ENCODE results near the gene KLHL12.
"Not testable (repeated sequence)": the region's sequence is repeated elsewhere in the genome, so short reads cannot be mapped to it uniquely, and the experiment has no call there.

KLHL12 gene

GRCh38 chr1:202957733-202958543 lies 30.9 kb upstream of the KLHL12 start, which contains the start of gene ADIPOR1:
ADIPOR1 (minus strand) TSS chr1:202958312; CDS start chr1:202951070, 7,242 bp downstream.
- peaks cover 32% of the 10 kb centered on the region for H3K4me1 Mint-ChIP-seq
- no peaks in the 10 kb centered on the region for H3K9me3 Mint-ChIP-seq

GRCh38 chr1:202956969-202957368 lies 29.9 kb upstream of the KLHL12 start:
- peaks cover 11% of the 10 kb centered on the region for H3K36me3 Mint-ChIP-seq
- no peaks in the 10 kb centered on the region for H3K27me3 Mint-ChIP-seq
- H3K27ac Mint-ChIP-seq: peak overlapping the region; percentile 68
- no peaks in the 10 kb centered on the region for H3K9me3 Mint-ChIP-seq
- peak overlapping the region; percentile 82 for H3K4me3 Mint-ChIP-seq
- no peak for ATAC-seq
- H3K4me1 Mint-ChIP-seq: peaks cover 38% of the 10 kb centered on the region

More at GRCh38 chr1:202957733-202958543, 30.9 kb upstream of the KLHL12 start, which contains the start of gene ADIPOR1:
- Mint-ChIP-seq H3K27me3 (no peaks in the 10 kb centered on the region), H3K36me3 (peaks cover 21% of the 10 kb centered on the region), H3K4me3 (peak within 1 kb of the TSS; percentile 82), H3K27ac (peak within 1 kb of the TSS; percentile 68)
- ATAC-seq: peak; percentile 100

- no peak overlapping the region for H3K27ac Mint-ChIP-seq
These were observed 27.2 kb upstream of the KLHL12 start for GRCh38 chr1:202954057-202954745.

GRCh38 chr1:202953392-202953791 lies 26.4 kb upstream of the KLHL12 start:
- Mint-ChIP-seq H3K36me3 (peaks cover 14% of the 10 kb centered on the region), H3K4me3 (no peak overlapping the region), H3K27ac (no peak overlapping the region), H3K4me1 (peaks cover 38% of the 10 kb centered on the region), H3K9me3 (no peaks in the 10 kb centered on the region), H3K27me3 (no peaks in the 10 kb centered on the region)
- no peak for ATAC-seq

More at GRCh38 chr1:202954057-202954745, 27.2 kb upstream of the KLHL12 start:
- Mint-ChIP-seq H3K27me3 (no peaks in the 10 kb centered on the region), H3K4me1 (peaks cover 43% of the 10 kb centered on the region), H3K9me3 (no peaks in the 10 kb centered on the region), H3K36me3 (peaks cover 11% of the 10 kb centered on the region), H3K4me3 (no peak overlapping the region)
- ATAC-seq: no peak

GRCh38 chr1:202952818-202953217 lies 25.8 kb upstream of the KLHL12 start:
- Mint-ChIP-seq H3K4me3 (no peak overlapping the region), H3K4me1 (peaks cover 36% of the 10 kb centered on the region), H3K36me3 (peaks cover 20% of the 10 kb centered on the region), H3K9me3 (no peaks in the 10 kb centered on the region), H3K27ac (no peak overlapping the region), H3K27me3 (no peaks in the 10 kb centered on the region)
- ATAC-seq: no peak

- Mint-ChIP-seq H3K4me1 (peaks cover 33% of the 10 kb centered on the region), H3K9me3 (no peaks in the 10 kb centered on the region), H3K36me3 (peaks cover 24% of the 10 kb centered on the region), H3K4me3 (no peak overlapping the region), H3K27ac (no peak overlapping the region), H3K27me3 (no peaks in the 10 kb centered on the region)
- ATAC-seq: no peak
These were observed 25.1 kb upstream of the KLHL12 start for GRCh38 chr1:202952099-202952498.

- Mint-ChIP-seq H3K36me3 (peaks cover 29% of the 10 kb centered on the region), H3K4me3 (no peak overlapping the region), H3K9me3 (no peaks in the 10 kb centered on the region), H3K27me3 (no peaks in the 10 kb centered on the region), H3K27ac (no peak overlapping the region), H3K4me1 (peaks cover 28% of the 10 kb centered on the region)
- no peak for ATAC-seq
These were observed 24.4 kb upstream of the KLHL12 start for GRCh38 chr1:202951437-202951836.

GRCh38 chr1:202945483-202945882 lies 18.4 kb upstream of the KLHL12 start:
- Mint-ChIP-seq H3K4me1 (no peaks in the 10 kb centered on the region), H3K4me3 (no peak overlapping the region), H3K36me3 (peaks cover 76% of the 10 kb centered on the region), H3K27ac (no peak overlapping the region), H3K27me3 (no peaks in the 10 kb centered on the region), H3K9me3 (no peaks in the 10 kb centered on the region)
- no peak for ATAC-seq

GRCh38 chr1:202944438-202944921 lies 17.4 kb upstream of the KLHL12 start:
- no peaks in the 10 kb centered on the region for H3K4me1 Mint-ChIP-seq
- H3K4me3 Mint-ChIP-seq: no peak overlapping the region
- no peaks in the 10 kb centered on the region for H3K27me3 Mint-ChIP-seq
- no peaks in the 10 kb centered on the region for H3K9me3 Mint-ChIP-seq
- ATAC-seq: no peak
- no peak overlapping the region for H3K27ac Mint-ChIP-seq
- H3K36me3 Mint-ChIP-seq: peaks cover 71% of the 10 kb centered on the region

GRCh38 chr1:202942426-202942825 lies 15.4 kb upstream of the KLHL12 start:
- H3K9me3 Mint-ChIP-seq: no peaks in the 10 kb centered on the region
- peaks cover 58% of the 10 kb centered on the region for H3K36me3 Mint-ChIP-seq
- H3K4me1 Mint-ChIP-seq: no peaks in the 10 kb centered on the region
- ATAC-seq: no peak
- no peak overlapping the region for H3K27ac Mint-ChIP-seq
- no peaks in the 10 kb centered on the region for H3K27me3 Mint-ChIP-seq
- H3K4me3 Mint-ChIP-seq: no peak overlapping the region

- H3K4me3 Mint-ChIP-seq: no peak overlapping the region
- H3K9me3 Mint-ChIP-seq: no peaks in the 10 kb centered on the region
- no peaks in the 10 kb centered on the region for H3K27me3 Mint-ChIP-seq
- no peak overlapping the region for H3K27ac Mint-ChIP-seq
- ATAC-seq: no peak
- peaks cover 51% of the 10 kb centered on the region for H3K36me3 Mint-ChIP-seq
- no peaks in the 10 kb centered on the region for H3K4me1 Mint-ChIP-seq
These were observed 14.3 kb upstream of the KLHL12 start for GRCh38 chr1:202941372-202941771.

- Mint-ChIP-seq H3K4me1 (no peaks in the 10 kb centered on the region), H3K9me3 (no peaks in the 10 kb centered on the region), H3K27me3 (no peaks in the 10 kb centered on the region), H3K4me3 (no peak overlapping the region), H3K27ac (no peak overlapping the region), H3K36me3 (peaks cover 45% of the 10 kb centered on the region)
- ATAC-seq: no peak
These were observed 13.5 kb upstream of the KLHL12 start for GRCh38 chr1:202940561-202940960.

- H3K27me3 Mint-ChIP-seq: no peaks in the 10 kb centered on the region
- H3K27ac Mint-ChIP-seq: no peak overlapping the region
- H3K4me3 Mint-ChIP-seq: no peak overlapping the region
- no peaks in the 10 kb centered on the region for H3K9me3 Mint-ChIP-seq
- peaks cover 12% of the 10 kb centered on the region for H3K4me1 Mint-ChIP-seq
- peaks cover 27% of the 10 kb centered on the region for H3K36me3 Mint-ChIP-seq
- ATAC-seq: no peak
These were observed 11.4 kb upstream of the KLHL12 start for GRCh38 chr1:202938287-202938925.

GRCh38 chr1:202936409-202936808 lies 9.4 kb upstream of the KLHL12 start:
- peaks cover 13% of the 10 kb centered on the region for H3K4me1 Mint-ChIP-seq
- not testable (repeated sequence) for H3K27me3 Mint-ChIP-seq

GRCh38 chr1:202935844-202936243 lies 8.8 kb upstream of the KLHL12 start:
- H3K27me3 Mint-ChIP-seq: no peaks in the 10 kb centered on the region
- H3K4me1 Mint-ChIP-seq: peaks cover 13% of the 10 kb centered on the region
- no peak overlapping the region for H3K27ac Mint-ChIP-seq
- peaks cover 4% of the 10 kb centered on the region for H3K9me3 Mint-ChIP-seq
- H3K4me3 Mint-ChIP-seq: no peak overlapping the region
- peaks cover 3% of the 10 kb centered on the region for H3K36me3 Mint-ChIP-seq
- ATAC-seq: no peak

More at GRCh38 chr1:202936409-202936808, 9.4 kb upstream of the KLHL12 start:
- H3K27ac Mint-ChIP-seq, H3K4me3 Mint-ChIP-seq, H3K36me3 Mint-ChIP-seq, ATAC-seq, H3K9me3 Mint-ChIP-seq: not testable (repeated sequence)

Data from stimulated activated memory B cell treated with anti-CD40 and anti-IgM and Interleukin-4, amounts not matched to agents 10 μg/mL and 1 μg/mL and 100 μg/mL, for 72 hours (primary cell).